GM18907 (cell line): ENCODE results near the gene SHC4.
"Not testable (repeated sequence)": the region's sequence is repeated elsewhere in the genome, so short reads cannot be mapped to it uniquely, and the experiment has no call there.

Experiments
- ATAC-seq: cut with Tn5 transposase; IDR thresholded peaks from one replicate; pipeline ENCODE4 v1.9.1; 2021; ENCODE audit warnings: mild to moderate bottlenecking, moderate library complexity; ENCODE audit not compliant: unreplicated experiment

The SHC4 gene

DNA sequence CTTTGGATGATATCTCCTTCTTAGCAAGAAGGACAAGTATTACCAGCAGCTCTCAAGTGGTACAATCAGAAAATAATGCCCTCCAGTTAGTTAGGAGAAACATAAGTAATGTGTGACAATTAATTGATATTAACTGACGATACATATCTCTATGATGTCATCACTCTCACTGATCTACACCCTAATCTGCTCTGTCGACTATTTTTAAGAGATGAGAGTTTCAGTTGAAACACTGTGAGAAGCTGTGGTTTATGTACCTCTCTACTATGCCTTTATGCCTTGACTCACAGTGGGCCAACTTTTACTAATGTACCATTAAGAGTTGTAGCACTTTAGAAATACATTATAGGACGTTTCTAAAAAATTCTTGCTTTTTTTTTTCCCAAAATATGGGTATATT lies 161.5 kb downstream of the SHC4 start:
- no peak for ATAC-seq

DNA sequence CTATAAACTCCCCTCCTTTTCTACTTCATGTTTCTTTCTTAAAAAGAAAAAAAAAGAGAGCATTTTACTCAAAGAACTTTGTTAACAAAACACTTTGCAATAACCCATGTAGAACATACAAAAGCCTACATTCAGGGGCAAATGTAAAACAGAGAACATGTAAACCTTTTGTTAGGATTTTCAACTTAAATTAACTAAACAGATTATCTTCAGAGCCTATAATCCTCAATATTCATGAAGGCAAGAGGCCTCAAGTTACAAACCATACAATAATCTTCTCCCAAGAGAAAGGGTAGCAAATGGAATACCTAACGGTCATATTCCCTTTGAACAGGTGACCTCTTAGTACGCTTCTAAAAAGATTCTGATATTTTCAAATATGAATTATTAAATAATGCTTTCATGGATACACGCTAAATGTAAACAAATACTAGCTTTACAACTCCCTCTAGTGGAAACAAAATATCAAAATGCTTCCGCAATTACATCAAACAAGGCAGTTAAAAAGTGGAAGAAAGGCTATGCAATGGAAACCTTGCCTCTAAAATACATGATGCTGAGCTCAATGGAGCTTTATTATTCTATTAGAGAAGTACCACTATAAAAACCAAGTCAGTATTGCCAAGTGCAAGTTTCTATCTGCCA lies 162.8 kb downstream of the SHC4 start:
- no peak for ATAC-seq

DNA sequence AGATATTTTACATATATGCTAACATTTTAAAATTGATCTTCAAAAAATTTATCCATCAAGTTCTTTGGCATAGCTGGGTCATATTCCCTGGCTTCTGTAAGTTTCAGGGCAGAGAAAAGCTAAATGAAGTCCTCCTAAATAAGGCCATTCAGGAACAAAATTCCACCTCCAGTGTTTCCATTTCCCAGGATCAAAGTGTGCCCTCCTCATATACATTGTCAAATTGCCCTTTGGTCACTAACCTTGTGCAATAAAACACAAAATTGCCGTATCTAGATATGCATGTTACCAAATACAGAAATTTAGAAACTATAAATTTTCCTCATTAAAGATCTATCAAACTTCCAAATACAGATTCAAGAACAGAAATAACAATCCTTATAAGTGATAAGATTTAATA lies 163.5 kb downstream of the SHC4 start:
- no peak for ATAC-seq

DNA sequence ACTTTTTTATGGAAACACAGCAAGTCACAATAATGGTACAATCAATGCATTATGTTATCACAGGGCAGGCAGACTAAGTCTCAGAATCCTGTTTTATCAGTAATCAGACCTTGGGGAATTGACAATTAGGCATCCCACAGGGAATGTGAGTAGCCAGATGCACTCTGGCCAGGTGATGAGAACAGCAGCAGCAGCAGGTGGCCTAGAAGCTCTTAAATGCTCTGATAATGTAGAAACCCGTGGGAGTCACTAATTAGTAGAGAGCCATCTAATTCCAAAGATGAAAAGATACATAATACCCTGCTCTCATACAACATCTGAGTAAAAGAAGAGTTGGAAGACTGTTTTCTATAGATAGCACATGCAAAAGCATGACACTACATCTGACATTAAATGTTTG lies 165.4 kb downstream of the SHC4 start:
- ATAC-seq: no peak

DNA sequence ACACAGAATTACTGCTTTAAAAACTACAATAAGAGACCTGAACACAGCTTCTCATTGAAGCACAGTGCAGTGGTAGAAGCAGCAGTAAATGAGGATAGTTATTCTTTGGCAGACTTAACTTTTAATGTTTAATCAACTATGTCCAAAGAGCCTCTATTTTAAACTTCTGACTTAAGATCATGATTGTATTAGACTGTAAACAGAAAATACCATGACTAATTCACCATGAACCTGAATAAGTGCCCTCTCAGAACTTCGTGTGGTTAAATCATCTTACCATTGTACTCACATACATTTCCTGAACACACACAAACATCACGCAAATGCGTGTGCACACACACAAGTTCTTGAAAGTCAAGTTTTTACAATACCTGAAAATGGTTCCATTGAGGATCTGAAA lies 166.8 kb downstream of the SHC4 start:
- peak; percentile 71 for ATAC-seq

DNA sequence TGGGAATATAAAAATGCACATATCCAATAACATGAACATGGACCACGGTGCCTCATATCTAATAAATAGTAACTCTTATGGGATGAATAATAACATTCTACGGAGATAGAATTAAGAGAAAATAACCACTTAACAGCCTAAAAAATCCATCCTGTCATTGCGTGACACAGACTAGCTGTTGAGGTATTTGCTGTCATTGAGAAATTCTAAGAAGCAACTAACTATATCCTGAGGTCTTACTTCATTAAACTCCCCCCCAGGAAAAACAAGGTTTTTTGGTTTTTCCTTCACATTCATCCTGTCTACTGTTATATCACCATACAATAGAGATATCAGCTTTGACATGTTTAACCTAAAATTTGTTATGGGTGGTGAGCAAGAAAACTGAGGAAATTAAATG lies 167.2 kb downstream of the SHC4 start:
- no peak for ATAC-seq

DNA sequence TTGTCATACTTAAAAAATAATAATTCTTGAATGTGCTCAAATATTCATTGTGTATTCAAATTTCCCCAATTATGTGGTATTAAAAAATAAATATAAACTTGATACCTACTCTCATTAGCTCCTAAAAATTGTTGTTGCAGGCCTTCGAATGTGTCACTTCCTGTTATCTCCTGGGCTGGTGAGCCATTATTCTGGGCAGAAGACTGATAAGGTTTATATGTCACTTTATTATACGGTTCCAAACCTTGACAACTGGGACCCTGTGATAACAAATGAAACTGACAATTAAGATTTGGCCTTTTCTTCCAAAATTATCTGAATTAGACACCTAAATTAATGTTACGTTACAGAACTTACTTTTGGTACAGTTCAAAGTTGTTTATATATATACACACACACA lies 167.8 kb downstream of the SHC4 start:
- no peak for ATAC-seq

DNA sequence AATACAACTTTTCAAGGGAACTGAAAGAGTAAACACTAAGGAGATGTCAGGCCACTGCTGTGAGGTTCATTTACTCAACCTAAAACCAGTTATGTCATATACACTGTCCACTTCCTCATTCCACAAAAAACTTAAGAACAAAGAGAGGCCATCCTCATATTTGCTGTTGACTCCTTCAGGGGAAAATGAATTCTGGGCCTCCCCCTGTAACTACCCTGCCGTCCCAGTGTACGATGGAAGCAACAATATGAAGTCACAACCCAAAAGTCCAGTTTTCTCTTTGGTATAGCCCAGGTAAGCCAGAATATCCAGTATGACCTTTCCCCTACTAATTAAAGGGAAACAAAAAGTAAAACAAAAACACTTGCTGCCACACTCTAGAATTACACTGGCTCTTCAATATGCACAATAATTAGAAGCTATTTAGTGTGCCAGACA lies 169.0 kb downstream of the SHC4 start:
- ATAC-seq: peak; percentile 82

DNA sequence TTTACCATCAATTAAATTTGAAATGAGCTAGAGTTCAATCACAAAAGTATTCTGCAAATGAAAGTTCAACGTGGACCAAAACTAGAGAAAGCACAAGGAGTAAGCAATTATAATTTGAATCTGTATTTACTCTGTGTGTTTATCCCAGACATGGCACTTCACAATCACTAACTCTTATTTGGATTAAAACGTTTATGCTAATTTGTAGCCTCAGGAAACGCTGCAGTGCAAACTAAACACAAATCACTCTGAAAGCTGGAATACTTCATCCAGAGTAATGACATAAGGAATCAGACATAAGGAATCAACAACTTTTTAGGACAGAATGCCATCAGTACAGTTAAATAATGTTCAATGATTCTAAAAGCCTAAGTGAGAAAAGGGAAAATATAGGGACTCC lies 171.3 kb downstream of the SHC4 start:
- ATAC-seq: no peak

DNA sequence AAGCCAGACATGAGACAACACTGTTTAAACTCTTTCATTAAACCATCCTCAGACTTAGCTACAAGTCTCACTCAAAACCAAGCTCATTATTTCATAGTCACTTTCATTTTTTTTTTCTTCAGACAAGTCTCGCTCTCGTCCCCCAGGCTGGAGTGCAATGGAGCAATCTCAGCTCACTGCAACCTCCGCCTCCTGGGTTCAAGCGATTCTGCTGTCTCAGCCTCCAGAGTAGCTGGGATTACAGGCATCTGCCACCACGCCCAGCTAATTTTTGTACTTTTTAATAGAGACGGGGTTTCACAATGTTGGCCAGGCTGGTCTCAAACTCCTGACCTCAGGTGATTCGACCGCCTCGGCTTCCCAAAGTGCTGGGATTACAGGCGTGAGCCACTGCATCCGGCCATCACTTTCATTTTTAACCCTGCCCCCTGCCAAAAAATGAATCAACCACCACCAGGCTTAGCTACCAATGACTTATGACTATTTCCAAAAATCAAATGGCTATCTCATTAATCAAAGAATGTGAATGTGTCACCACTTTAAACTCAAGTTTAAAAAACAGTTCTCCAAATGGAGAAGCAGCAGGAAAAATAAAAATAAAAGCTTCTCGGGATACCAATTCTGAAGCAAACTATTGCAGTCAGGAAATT lies 173.1 kb downstream of the SHC4 start:
- not testable (repeated sequence) for ATAC-seq

DNA sequence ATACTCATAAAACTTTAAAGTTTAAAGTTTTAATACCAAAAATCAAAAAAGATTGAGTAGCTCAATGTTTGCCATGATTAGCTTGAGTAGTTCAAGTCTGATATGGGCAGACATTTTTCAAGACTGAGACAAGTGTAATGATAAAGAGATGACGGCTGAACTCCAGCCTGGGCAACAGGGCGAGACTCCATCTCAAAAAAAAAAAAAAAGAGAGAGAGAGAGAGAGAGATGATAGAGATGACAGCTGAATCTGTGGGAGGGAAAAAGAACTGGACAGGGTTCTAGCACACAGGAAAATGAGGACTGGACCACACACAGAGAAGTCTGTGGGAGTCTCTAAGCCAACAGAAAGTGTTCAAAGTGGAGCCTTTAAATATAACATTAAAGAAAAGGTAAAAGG lies 178.0 kb downstream of the SHC4 start:
- ATAC-seq: no peak

DNA sequence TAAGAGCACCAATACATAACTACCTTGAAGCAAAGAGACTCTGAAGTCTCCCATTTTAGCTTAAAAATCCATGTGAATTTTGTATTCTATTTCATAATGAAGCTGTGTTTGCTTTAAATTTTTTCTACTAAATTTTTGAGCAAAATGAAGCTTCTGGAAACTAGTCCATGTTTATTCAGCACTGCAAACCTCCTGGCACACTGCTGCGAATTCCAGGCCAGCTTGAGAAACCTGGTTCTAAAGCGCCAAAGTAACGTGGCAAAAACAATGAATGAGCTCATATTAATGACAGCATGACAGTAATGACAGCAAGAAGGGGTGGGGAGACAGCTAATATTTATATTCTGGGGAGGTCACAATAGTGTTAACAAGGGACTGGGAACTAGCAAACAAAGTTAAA lies 178.5 kb downstream of the SHC4 start:
- ATAC-seq: no peak

DNA sequence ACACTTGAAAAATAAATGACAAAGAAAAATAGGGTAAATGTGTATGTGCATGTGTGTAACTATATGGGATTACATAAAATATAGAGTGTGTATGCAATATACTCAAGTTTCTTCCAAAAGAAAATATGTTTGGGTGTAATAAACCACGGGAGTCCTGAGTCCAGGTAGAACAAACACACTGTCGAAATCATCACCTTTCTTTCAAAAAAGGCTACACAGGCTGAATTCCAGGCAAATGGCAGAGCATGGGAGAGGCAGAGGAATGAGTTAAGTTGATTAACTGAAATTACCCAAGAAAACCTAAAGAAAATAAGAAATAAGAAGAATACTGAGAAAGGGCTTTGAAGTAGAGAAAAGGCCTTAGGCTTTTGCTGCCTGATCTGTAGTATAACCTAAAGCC lies 179.0 kb downstream of the SHC4 start:
- no peak for ATAC-seq

DNA sequence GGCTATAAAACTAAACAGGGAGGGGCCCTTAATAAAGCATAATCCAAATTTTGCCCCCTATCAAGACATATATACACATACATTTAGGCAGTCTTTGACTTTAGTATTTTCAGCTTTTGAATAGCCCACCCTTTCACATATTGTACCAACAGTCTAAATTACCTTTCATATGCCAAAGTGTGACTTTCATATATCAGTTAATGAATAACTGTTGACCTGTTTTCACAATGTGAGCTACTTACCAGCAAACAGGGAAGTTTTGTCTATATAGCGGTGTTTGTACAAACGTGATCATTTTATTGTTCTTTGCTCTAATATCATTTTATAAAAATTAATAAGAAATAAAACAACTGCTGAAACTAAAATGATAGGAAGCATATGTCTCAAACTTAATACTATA lies 180.8 kb downstream of the SHC4 start:
- ATAC-seq: no peak

DNA sequence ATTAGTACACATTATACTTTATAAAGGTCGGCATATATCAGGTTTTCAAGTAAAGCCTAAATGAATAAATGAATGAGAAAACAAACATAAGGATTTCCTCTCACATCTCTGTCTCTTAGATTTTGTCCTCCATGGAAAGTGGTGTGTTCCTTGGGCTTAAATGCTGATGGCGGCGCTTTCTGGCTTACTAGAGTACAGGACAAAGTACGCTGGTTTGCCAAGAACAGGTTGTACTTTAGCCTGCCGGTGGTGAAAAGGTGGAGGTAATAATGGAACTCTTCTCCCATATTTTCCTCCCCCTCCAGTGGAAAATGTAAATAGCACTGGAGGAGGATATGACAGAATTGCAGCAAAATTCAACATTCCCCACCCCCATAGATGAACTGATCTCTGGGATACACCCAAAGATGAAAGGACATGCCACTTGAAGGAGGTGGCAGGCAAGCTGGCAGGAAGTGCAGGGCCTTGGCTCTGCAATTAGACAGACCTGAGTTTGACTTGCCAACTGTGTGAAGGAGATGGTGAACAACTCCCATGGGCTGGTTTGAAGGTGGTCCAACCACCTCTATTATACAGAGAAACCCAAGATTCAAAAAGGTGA lies 182.1 kb downstream of the SHC4 start:
- no peak for ATAC-seq

DNA sequence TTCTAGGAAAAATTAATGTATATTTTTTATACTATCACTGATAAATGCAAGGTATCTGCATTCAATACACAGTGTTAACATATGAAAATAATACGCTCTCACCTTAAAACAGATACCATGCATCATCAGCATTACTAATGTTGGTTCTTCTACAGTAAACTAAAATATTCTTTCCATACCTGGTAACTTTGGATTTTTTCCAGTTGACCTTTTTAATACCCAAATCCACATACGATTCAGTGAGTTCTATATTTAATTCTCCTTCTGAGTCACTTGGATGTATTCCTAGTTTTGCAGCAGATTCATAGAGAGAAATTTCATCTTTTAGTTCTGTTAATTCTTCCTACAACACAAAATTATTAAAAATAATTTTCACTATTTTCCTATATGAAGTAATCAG lies 182.7 kb downstream of the SHC4 start:
- no peak for ATAC-seq

DNA sequence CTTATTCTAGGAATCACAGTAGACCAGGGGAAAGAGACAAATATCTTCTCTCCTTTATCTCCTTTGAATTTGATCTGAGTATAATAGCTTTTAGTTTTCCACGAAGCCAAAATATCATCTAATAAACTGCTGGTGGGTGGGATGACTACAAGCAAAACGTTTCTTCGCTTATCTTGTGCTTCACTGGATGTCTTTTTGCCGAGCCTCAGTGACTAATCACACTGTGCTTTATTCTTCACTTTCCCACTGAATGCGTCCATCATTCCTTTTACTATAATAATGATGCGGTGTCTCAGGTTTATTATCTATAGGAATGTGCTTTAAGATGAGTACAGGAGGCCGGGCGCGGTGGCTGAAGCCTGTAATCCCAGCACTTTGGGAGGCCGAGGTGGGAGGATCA lies 185.4 kb downstream of the SHC4 start:
- ATAC-seq: no peak

DNA sequence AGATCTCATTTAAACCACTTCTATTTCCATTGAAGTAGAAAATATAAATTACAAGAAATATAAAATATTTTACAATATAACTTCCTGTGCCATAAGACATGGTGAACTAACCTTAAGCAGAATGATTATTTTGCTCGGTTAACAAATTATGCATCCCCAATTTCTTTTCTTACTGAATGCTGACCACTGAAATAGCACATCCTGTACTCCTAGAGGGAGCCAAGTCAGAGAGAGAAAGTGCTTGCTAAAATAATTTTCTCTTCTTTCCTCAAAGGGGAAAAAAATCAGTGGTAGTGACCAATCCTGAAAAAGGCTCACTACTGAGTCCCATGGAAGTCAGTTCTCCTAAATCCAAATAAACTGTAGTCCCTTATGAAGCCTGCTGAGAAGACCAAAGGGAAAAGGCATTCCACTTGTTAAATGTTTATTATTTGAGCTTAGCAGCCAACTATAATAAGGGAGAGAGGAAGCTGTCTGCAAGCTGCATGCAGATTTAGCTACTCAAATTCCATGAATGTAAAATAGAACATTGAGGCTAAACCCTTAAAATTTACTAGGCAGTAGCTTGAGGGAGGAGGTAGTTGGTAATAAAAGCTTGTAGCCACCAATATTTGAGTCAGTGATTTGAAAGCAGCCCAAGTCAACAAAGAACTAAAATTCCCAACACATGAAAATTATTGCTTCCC lies 185.9 kb downstream of the SHC4 start:
- no peak for ATAC-seq

DNA sequence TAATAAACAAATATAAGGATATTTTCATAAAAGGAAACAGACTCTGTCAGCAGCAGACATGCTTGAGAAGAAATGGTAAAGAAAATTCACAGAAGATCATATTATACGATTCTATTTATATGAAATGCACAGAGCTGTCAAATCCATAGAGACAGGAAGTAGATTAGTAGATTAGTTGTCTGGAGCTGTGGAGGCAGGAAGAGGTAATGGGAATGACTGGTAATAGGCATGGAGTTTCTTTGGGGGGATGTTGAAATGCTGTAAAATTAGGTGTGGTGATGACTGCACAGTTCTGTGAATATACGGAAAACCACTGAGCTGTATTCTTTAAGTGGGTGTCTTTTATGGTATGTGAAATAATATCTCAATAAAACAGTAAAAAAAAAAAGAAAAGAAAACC lies 188.2 kb downstream of the SHC4 start:
- no peak for ATAC-seq

DNA sequence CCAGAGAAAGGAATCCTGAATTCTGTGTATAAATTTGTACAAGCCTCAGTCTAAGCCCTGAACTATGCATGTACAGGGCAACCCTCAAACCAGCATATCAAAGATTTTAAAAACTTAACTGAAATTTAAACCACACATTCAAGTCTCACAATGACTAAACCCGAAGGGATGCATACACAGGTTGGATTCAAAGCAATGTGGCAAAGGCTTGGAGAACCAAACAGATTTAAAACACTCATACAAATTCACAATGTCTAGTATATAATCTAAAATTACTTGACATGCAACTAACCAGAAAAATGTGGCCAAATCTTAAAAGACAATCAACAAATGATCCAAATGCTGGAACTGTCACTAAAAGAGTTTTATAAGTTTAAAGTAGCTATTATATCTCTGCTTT lies 189.2 kb downstream of the SHC4 start:
- ATAC-seq: no peak
